ENCODE results near the gene PDE5A.

DNA sequence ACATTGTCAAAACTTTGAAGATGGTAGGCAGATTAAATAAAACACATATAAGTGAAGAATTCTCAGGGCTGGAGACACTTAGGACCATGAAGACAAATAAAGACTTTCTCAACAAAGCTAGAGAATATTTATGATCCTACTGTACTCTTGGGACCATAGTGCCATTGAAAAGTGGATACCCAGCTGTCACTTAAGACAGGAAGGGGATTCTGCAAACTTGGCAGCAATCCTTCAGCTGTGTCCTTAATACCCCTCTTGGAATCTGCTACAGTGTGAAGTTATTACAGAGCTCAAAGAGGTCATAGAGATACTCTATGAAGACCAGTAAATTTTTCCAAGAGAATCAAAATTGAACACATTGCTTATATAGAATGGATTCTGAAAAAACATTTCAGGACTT lies 24.3 kb downstream of the PDE5A start:
- TF ChIP-seq, protein P1, sequence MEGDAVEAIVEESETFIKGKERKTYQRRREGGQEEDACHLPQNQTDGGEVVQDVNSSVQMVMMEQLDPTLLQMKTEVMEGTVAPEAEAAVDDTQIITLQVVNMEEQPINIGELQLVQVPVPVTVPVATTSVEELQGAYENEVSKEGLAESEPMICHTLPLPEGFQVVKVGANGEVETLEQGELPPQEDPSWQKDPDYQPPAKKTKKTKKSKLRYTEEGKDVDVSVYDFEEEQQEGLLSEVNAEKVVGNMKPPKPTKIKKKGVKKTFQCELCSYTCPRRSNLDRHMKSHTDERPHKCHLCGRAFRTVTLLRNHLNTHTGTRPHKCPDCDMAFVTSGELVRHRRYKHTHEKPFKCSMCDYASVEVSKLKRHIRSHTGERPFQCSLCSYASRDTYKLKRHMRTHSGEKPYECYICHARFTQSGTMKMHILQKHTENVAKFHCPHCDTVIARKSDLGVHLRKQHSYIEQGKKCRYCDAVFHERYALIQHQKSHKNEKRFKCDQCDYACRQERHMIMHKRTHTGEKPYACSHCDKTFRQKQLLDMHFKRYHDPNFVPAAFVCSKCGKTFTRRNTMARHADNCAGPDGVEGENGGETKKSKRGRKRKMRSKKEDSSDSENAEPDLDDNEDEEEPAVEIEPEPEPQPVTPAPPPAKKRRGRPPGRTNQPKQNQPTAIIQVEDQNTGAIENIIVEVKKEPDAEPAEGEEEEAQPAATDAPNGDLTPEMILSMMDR (IDR thresholded peaks at IDR 0.05), result no peak
- TF ChIP-seq POLR2A (IDR thresholded peaks at IDR 0.05), result no peak

Measured in lower leg skin (tissue), 3 donors.